ENCODE results near the gene FUT8.
A peak's percentile ranks its signal among the peaks of the same experiment; 100 is the strongest.

FUT8 gene

DNA sequence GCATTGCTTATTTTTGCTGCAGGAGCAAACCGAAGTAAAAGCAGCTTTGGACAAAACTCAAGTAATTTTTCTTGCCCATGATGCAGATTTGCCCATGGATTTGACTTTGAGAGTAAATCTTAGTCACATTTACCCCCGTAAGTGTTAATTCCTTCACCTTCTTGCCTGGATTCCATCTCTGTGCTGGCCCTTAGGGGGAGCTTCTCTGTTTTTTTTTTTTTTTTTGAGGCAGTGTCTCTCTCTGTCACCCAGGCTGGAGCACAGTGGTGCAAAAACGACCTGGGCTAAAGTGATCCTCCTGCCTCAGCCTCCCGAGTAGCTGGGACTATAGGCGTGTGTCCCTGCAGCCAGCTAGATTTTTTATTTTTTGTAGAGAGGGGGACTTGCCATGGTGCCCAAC lies 210.2 kb downstream of the FUT8 start:
- no peak overlapping the region for H3K27ac ChIP-seq

DNA sequence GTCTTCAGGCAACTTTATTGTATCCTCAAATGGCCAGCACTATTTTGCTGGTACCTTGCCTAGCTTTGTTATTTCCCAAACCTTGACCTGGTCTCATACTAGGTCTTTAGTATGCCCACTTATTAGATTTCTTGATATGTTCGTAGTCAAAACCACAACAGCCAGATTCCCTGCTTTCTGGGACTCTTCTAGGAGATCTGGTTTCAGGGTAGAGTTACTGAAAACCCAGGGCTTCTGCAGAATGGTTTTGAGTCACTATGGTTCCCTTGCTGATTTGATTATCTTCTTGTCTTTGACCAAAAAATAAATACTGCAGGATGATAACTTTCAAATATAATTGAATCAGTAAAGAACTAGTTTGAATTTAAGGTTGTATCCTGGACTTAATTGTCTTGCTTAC lies 211.2 kb downstream of the FUT8 start:
- Histone ChIP-seq H3K27ac (no peak overlapping the region), H3K9me3 (ENCODE audit: control insufficient read depth, low read length) (no peaks in the 10 kb centered on the region), H3K4me2 (ENCODE audit: low read length) (no peak overlapping the region), H3K4me1 (no peaks in the 10 kb centered on the region), H3K4me3 (ENCODE audit: low read depth, low read length) (no peak overlapping the region), H3K27me3 (ENCODE audit: control insufficient read depth, insufficient read depth, low read length) (no peaks in the 10 kb centered on the region), H3K9ac (no peak overlapping the region), H3K36me3 (ENCODE audit: control insufficient read depth, insufficient read depth, low read length) (no peaks in the 10 kb centered on the region), H2AFZ (no peak overlapping the region), H3K79me2 (no peaks in the 10 kb centered on the region)
- TF ChIP-seq, protein P1, sequence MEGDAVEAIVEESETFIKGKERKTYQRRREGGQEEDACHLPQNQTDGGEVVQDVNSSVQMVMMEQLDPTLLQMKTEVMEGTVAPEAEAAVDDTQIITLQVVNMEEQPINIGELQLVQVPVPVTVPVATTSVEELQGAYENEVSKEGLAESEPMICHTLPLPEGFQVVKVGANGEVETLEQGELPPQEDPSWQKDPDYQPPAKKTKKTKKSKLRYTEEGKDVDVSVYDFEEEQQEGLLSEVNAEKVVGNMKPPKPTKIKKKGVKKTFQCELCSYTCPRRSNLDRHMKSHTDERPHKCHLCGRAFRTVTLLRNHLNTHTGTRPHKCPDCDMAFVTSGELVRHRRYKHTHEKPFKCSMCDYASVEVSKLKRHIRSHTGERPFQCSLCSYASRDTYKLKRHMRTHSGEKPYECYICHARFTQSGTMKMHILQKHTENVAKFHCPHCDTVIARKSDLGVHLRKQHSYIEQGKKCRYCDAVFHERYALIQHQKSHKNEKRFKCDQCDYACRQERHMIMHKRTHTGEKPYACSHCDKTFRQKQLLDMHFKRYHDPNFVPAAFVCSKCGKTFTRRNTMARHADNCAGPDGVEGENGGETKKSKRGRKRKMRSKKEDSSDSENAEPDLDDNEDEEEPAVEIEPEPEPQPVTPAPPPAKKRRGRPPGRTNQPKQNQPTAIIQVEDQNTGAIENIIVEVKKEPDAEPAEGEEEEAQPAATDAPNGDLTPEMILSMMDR (IDR thresholded peaks at IDR 0.05): no peak

More for the DNA sequence above, 210.2 kb downstream of the FUT8 start:
- TF ChIP-seq, protein P1 (IDR thresholded peaks at IDR 0.05): no peak
- no peak overlapping the region for H2AFZ ChIP-seq
- H3K9ac ChIP-seq: no peak overlapping the region
- no peaks in the 10 kb centered on the region for H3K79me2 ChIP-seq
- H3K27me3 ChIP-seq (ENCODE audit: control insufficient read depth, insufficient read depth, low read length): no peaks in the 10 kb centered on the region
- H3K4me3 ChIP-seq (ENCODE audit: low read depth, low read length): no peak overlapping the region
- H3K4me1 ChIP-seq: no peaks in the 10 kb centered on the region
- H3K36me3 ChIP-seq (ENCODE audit: control insufficient read depth, insufficient read depth, low read length): no peaks in the 10 kb centered on the region
- no peaks in the 10 kb centered on the region for H3K9me3 ChIP-seq (ENCODE audit: control insufficient read depth, low read length)
- no peak overlapping the region for H3K4me2 ChIP-seq (ENCODE audit: low read length)

DNA sequence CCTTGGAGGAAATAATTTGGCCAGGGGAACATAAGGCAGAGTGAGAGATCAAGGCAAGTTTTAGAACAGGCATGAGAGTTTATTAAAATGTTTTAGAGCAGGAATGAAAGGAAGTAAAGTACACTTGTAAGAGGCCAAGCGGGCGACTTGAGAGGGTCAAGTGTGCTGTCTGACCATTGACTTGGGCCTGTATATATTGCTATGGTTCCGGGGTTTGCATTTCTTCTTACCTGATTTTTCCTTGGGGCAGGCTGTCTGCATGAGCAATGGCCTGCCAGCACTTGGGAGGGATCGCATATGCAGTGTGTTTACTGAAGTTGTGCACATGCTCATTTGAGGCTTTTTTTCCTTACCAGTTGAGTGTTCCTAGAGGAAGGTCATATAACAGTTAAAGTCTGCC lies 214.8 kb downstream of the FUT8 start:
- no peak overlapping the region for H3K27ac ChIP-seq
- H3K36me3 ChIP-seq (ENCODE audit: control insufficient read depth, insufficient read depth, low read length): no peaks in the 10 kb centered on the region
- TF ChIP-seq, protein P1 (IDR thresholded peaks at IDR 0.05): no peak
- H3K79me2 ChIP-seq: no peaks in the 10 kb centered on the region
- no peaks in the 10 kb centered on the region for H3K9me3 ChIP-seq (ENCODE audit: control insufficient read depth, low read length)
- H3K4me2 ChIP-seq (ENCODE audit: low read length): no peak overlapping the region
- no peak overlapping the region for H3K9ac ChIP-seq
- no peak overlapping the region for H3K4me3 ChIP-seq (ENCODE audit: low read depth, low read length)
- H3K4me1 ChIP-seq: peaks cover 2% of the 10 kb centered on the region
- no peak overlapping the region for H2AFZ ChIP-seq
- H3K27me3 ChIP-seq (ENCODE audit: control insufficient read depth, insufficient read depth, low read length): no peaks in the 10 kb centered on the region

DNA sequence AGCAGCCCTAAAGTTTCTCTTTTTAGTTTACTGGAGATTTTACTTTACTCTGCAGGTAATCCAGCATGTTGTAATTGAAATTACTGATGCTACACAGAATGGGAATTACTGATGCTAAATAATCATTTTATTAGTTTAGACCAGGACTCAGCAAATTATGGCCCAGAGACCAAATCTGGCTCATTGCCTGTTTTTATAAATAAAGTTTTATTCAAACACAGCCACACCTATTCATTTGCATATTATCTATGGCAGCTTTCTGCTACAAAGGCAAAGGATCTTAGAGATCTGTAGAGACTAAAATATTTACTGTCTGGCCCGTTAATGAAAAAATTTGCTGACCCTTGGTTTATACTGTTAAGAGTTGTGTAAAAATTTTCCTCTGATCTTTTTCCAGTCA lies 216.1 kb downstream of the FUT8 start:
- no peaks in the 10 kb centered on the region for H3K36me3 ChIP-seq (ENCODE audit: control insufficient read depth, insufficient read depth, low read length)
- no peak overlapping the region for H3K27ac ChIP-seq
- H3K4me1 ChIP-seq: peaks cover 2% of the 10 kb centered on the region
- no peak overlapping the region for H3K9ac ChIP-seq
- H3K4me2 ChIP-seq (ENCODE audit: low read length): no peak overlapping the region
- TF ChIP-seq, protein P1 (IDR thresholded peaks at IDR 0.05): no peak
- H3K79me2 ChIP-seq: no peaks in the 10 kb centered on the region
- no peak overlapping the region for H2AFZ ChIP-seq
- H3K9me3 ChIP-seq (ENCODE audit: control insufficient read depth, low read length): no peaks in the 10 kb centered on the region
- no peak overlapping the region for H3K4me3 ChIP-seq (ENCODE audit: low read depth, low read length)
- H3K27me3 ChIP-seq (ENCODE audit: control insufficient read depth, insufficient read depth, low read length): no peaks in the 10 kb centered on the region

DNA sequence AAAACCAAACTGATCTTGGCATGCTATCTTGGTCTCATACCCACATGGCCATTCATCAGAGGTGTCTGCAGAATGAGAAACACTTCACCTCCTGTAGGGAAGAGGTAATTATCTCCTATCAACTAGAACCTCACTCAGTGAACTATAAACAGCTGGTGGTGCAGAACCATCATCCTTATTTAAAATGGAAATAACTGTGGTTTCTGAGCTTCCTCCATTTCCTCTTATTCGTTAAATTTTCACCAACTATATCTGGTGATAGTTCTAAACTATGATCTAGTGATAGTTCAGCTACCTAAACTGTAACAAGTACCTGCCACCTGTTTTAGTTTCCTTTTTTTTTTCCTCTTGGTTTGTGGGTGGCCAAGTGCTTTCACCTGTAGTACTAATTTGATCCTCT lies 218.5 kb downstream of the FUT8 start:
- peaks cover 2% of the 10 kb centered on the region for H3K4me1 ChIP-seq
- H2AFZ ChIP-seq: no peak overlapping the region
- no peak overlapping the region for H3K4me3 ChIP-seq (ENCODE audit: low read depth, low read length)
- no peaks in the 10 kb centered on the region for H3K27me3 ChIP-seq (ENCODE audit: control insufficient read depth, insufficient read depth, low read length)
- no peaks in the 10 kb centered on the region for H3K9me3 ChIP-seq (ENCODE audit: control insufficient read depth, low read length)
- no peak overlapping the region for H3K9ac ChIP-seq
- TF ChIP-seq, protein P1 (IDR thresholded peaks at IDR 0.05): no peak
- H3K27ac ChIP-seq: peak overlapping the region; percentile 3
- H3K4me2 ChIP-seq (ENCODE audit: low read length): no peak overlapping the region
- no peaks in the 10 kb centered on the region for H3K36me3 ChIP-seq (ENCODE audit: control insufficient read depth, insufficient read depth, low read length)
- H3K79me2 ChIP-seq: no peaks in the 10 kb centered on the region
